Stimulated activated CD8-positive, alpha-beta memory T cell treated with anti-CD3 and anti-CD28 coated beads, Interleukin-12 subunit alpha, Interleukin-12 subunit beta, amount 100 ng/mL, for 1 hour (primary cell): ENCODE results near the gene PRKCZ.
"Not testable (repeated sequence)": the region's sequence is repeated elsewhere in the genome, so short reads cannot be mapped to it uniquely, and the experiment has no call there.

Source experiments
- DNase-seq: peaks from one replicate; pipeline ENCODE4 v3.0.0-alpha.2; 2020; ENCODE audit warnings: low read depth

PRKCZ gene

GRCh38 chr1:2101946-2102345 lies 51.7 kb downstream of the PRKCZ start:
- no peak for DNase-seq

GRCh38 chr1:2102753-2103152 lies 52.5 kb downstream of the PRKCZ start:
- no peak for DNase-seq

- no peak for DNase-seq
Measured at GRCh38 chr1:2103266-2103900, 53.2 kb downstream of the PRKCZ start.

- no peak for DNase-seq
Measured at GRCh38 chr1:2103901-2104590, 53.8 kb downstream of the PRKCZ start.

GRCh38 chr1:2104621-2105427 lies 54.6 kb downstream of the PRKCZ start:
- no peak for DNase-seq

GRCh38 chr1:2105781-2106524 lies 55.7 kb downstream of the PRKCZ start:
- DNase-seq, result no peak

- no peak for DNase-seq
Measured at GRCh38 chr1:2106659-2107405, 56.6 kb downstream of the PRKCZ start.

- DNase-seq, result no peak
Measured at GRCh38 chr1:2107586-2108212, 57.5 kb downstream of the PRKCZ start.

GRCh38 chr1:2108213-2108876 lies 58.1 kb downstream of the PRKCZ start:
- DNase-seq, result no peak

- DNase-seq, result no peak
Measured at GRCh38 chr1:2108877-2109580, 58.8 kb downstream of the PRKCZ start.

- no peak for DNase-seq
Measured at GRCh38 chr1:2109581-2110021, 59.4 kb downstream of the PRKCZ start.

GRCh38 chr1:2110191-2110737 lies 60.1 kb downstream of the PRKCZ start:
- DNase-seq, result no peak

GRCh38 chr1:2110738-2111673 lies 60.8 kb downstream of the PRKCZ start:
- DNase-seq, result no peak

- DNase-seq, result no peak
Measured at GRCh38 chr1:2111674-2112035, 61.4 kb downstream of the PRKCZ start.

GRCh38 chr1:2112280-2112701 lies 62.1 kb downstream of the PRKCZ start:
- no peak for DNase-seq

- no peak for DNase-seq
Measured at GRCh38 chr1:2113620-2114135, 63.5 kb downstream of the PRKCZ start.

GRCh38 chr1:2114635-2115007 lies 64.4 kb downstream of the PRKCZ start:
- not testable (repeated sequence) for DNase-seq

- DNase-seq, result no peak
Measured at GRCh38 chr1:2115008-2115641, 64.9 kb downstream of the PRKCZ start.
